Measurements from ENCODE around the gene CNDP1.

GRCh38 chr18:74488354-74488753, 45.9 kb upstream of the CNDP1 start:
- TF ChIP-seq CTCF (IDR thresholded peaks at IDR 0.05; ENCODE audit: insufficient read depth, low read depth, low read length), result no peak
- no peak for TF ChIP-seq EZH2 (IDR thresholded peaks at IDR 0.05; ENCODE audit: insufficient read depth, low read length)
